ENCODE results near the gene RABGGTB. TPM values are rescaled to one million over a fixed set of nuclear protein-coding genes. Genes with fewer than 3 reads are reported as not detected.

The RABGGTB gene
- total RNA-seq, 1 donor from 2014 or later = 70.8 TPM

- H3K4me3 Mint-ChIP-seq (ENCODE audit: unreplicated experiment) = peak overlapping the region; percentile 100
- H3K4me1 Mint-ChIP-seq (ENCODE audit: low read depth, unreplicated experiment) = peaks cover 18% of the 10 kb centered on the region
- H3K27me3 Mint-ChIP-seq (ENCODE audit: unreplicated experiment) = peaks cover 2% of the 10 kb centered on the region
- peaks cover 4% of the 10 kb centered on the region for H3K9me3 Mint-ChIP-seq (ENCODE audit: unreplicated experiment)
- H3K27ac Mint-ChIP-seq (ENCODE audit: unreplicated experiment) = no peak overlapping the region
- no peak for DNase-seq
- TF ChIP-seq CTCF (IDR thresholded peaks at IDR 0.05; ENCODE audit: partially characterized antibody, unreplicated experiment) = no peak
- no peaks in the 10 kb centered on the region for H3K36me3 Mint-ChIP-seq (ENCODE audit: unreplicated experiment)
These were observed 1.5 kb downstream of the RABGGTB start for GRCh38 chr1:75787524-75787923.

- no peak for DNase-seq
- Mint-ChIP-seq H3K27ac (ENCODE audit: unreplicated experiment) (no peak overlapping the region), H3K9me3 (ENCODE audit: unreplicated experiment) (peaks cover 3% of the 10 kb centered on the region), H3K4me3 (ENCODE audit: unreplicated experiment) (no peak overlapping the region), H3K27me3 (ENCODE audit: unreplicated experiment) (no peaks in the 10 kb centered on the region), H3K36me3 (ENCODE audit: unreplicated experiment) (no peaks in the 10 kb centered on the region), H3K4me1 (ENCODE audit: low read depth, unreplicated experiment) (peaks cover 18% of the 10 kb centered on the region)
- no peak for TF ChIP-seq CTCF (IDR thresholded peaks at IDR 0.05; ENCODE audit: partially characterized antibody, unreplicated experiment)
These were observed 3.9 kb downstream of the RABGGTB start for GRCh38 chr1:75789988-75790387.

GRCh38 chr1:75791022-75791421 is 5.0 kb downstream of the RABGGTB start:
- Mint-ChIP-seq H3K4me3 (ENCODE audit: unreplicated experiment) (no peak overlapping the region), H3K27ac (ENCODE audit: unreplicated experiment) (no peak overlapping the region), H3K36me3 (ENCODE audit: unreplicated experiment) (no peaks in the 10 kb centered on the region), H3K9me3 (ENCODE audit: unreplicated experiment) (peaks cover 3% of the 10 kb centered on the region), H3K4me1 (ENCODE audit: low read depth, unreplicated experiment) (peaks cover 15% of the 10 kb centered on the region), H3K27me3 (ENCODE audit: unreplicated experiment) (no peaks in the 10 kb centered on the region)
- TF ChIP-seq CTCF (IDR thresholded peaks at IDR 0.05; ENCODE audit: partially characterized antibody, unreplicated experiment) = no peak
- DNase-seq = no peak

GRCh38 chr1:75792091-75792490 is 6.0 kb downstream of the RABGGTB start:
- H3K9me3 Mint-ChIP-seq (ENCODE audit: unreplicated experiment) = no peaks in the 10 kb centered on the region
- H3K36me3 Mint-ChIP-seq (ENCODE audit: unreplicated experiment) = no peaks in the 10 kb centered on the region
- H3K4me1 Mint-ChIP-seq (ENCODE audit: low read depth, unreplicated experiment) = peaks cover 13% of the 10 kb centered on the region
- no peak overlapping the region for H3K27ac Mint-ChIP-seq (ENCODE audit: unreplicated experiment)
- no peak for DNase-seq
- no peak overlapping the region for H3K4me3 Mint-ChIP-seq (ENCODE audit: unreplicated experiment)
- no peaks in the 10 kb centered on the region for H3K27me3 Mint-ChIP-seq (ENCODE audit: unreplicated experiment)
- no peak for TF ChIP-seq CTCF (IDR thresholded peaks at IDR 0.05; ENCODE audit: partially characterized antibody, unreplicated experiment)

- Mint-ChIP-seq H3K27me3 (ENCODE audit: unreplicated experiment) (no peaks in the 10 kb centered on the region), H3K4me3 (ENCODE audit: unreplicated experiment) (no peak overlapping the region), H3K4me1 (ENCODE audit: low read depth, unreplicated experiment) (peaks cover 2% of the 10 kb centered on the region), H3K9me3 (ENCODE audit: unreplicated experiment) (no peaks in the 10 kb centered on the region), H3K36me3 (ENCODE audit: unreplicated experiment) (no peaks in the 10 kb centered on the region), H3K27ac (ENCODE audit: unreplicated experiment) (no peak overlapping the region)
- no peak for TF ChIP-seq CTCF (IDR thresholded peaks at IDR 0.05; ENCODE audit: partially characterized antibody, unreplicated experiment)
- DNase-seq = no peak
These were observed 8.3 kb downstream of the RABGGTB start for GRCh38 chr1:75794382-75794781.

Measured in glutamatergic neuron (in vitro differentiated cells).